Body of pancreas (tissue), 4 donors: ENCODE data around the gene SETDB2.

Source experiments
- POLR2A ChIP-seq, 3 donors: fragments of 450-650 bp; IDR thresholded peaks; one replicate each; pipeline ENCODE4 v1.6.1; 2016; ENCODE audit warnings: antibody characterized with exemption in 3 of 3, mild to moderate bottlenecking in 2 of 3
- TF ChIP-seq, protein P1 (sequence below), 7 experiments: fragments of 450-650 bp in 4 of 7; fragments of 200-600 bp in 3 of 7; sonication (generic) in 3 of 7; IDR thresholded peaks; one replicate each; pipeline ENCODE4 v1.5.1; 2016 to 2019; ENCODE audit warnings: antibody characterized with exemption in 7 of 7

GRCh38 chr13:49533011-49533410, 88.9 kb downstream of the SETDB2 start:
- TF ChIP-seq, protein P1, sequence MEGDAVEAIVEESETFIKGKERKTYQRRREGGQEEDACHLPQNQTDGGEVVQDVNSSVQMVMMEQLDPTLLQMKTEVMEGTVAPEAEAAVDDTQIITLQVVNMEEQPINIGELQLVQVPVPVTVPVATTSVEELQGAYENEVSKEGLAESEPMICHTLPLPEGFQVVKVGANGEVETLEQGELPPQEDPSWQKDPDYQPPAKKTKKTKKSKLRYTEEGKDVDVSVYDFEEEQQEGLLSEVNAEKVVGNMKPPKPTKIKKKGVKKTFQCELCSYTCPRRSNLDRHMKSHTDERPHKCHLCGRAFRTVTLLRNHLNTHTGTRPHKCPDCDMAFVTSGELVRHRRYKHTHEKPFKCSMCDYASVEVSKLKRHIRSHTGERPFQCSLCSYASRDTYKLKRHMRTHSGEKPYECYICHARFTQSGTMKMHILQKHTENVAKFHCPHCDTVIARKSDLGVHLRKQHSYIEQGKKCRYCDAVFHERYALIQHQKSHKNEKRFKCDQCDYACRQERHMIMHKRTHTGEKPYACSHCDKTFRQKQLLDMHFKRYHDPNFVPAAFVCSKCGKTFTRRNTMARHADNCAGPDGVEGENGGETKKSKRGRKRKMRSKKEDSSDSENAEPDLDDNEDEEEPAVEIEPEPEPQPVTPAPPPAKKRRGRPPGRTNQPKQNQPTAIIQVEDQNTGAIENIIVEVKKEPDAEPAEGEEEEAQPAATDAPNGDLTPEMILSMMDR (IDR thresholded peaks at IDR 0.05): no peak
- TF ChIP-seq POLR2A (IDR thresholded peaks at IDR 0.05): no peak
